HG03342 (cell line): ENCODE results near the gene PPP2R2B.
"Not testable (repeated sequence)": the region's sequence is repeated elsewhere in the genome, so short reads cannot be mapped to it uniquely, and the experiment has no call there.

Experiments
- ATAC-seq: cut with Tn5 transposase; IDR thresholded peaks from one replicate; pipeline ENCODE4 v1.9.1; 2021; ENCODE audit warnings: mild to moderate bottlenecking, moderate library complexity; ENCODE audit not compliant: unreplicated experiment

PPP2R2B gene

DNA sequence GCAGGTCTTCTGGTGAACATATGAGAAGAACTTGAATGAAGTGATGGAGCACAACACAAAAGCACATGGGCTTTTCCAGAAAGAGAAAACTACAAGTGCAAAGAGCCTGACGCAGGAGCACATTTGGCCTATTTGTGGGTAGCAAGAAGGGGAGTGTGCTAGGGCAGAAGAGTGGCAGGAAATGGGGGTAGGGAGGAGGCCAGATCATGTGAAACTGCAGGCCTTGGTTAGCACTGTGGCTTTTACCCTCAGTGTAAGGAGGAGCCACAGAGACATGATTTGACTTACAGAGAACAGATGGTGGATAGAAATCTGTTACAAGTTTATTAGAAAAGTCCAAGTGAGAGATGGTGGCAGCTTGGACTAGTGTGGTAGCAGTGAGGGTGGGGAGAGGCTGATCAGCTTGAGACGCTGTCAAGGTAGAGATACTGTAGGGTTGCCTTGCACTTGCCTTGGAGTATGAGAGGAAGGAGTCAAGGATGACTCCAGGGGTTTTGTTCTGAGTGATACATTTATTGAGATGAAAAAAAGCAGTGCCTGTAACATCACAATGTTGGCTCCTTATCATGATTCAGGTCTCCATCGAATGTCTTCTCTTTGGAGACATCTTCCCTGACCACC is 126.7 kb downstream of the PPP2R2B start:
- ATAC-seq, result peak; percentile 96

DNA sequence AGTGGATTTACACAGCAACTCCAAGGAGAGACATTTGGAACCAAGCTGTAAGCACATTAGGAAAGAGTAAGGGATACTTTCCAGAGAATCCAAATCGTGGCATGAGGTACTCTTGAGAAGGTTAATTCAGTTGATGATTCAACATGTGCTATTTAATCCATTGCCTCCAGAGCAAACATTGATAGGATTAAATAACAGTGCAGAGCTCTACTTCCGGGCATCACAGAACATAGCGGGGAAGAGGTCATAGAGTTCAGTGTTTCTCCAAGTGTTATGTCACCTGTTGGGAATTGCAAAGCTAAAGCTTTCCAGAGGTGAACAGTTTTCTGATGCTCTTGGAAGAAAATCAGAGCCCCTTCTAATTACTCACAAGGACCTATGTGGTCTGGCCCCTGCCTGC is 127.5 kb downstream of the PPP2R2B start:
- no peak for ATAC-seq

DNA sequence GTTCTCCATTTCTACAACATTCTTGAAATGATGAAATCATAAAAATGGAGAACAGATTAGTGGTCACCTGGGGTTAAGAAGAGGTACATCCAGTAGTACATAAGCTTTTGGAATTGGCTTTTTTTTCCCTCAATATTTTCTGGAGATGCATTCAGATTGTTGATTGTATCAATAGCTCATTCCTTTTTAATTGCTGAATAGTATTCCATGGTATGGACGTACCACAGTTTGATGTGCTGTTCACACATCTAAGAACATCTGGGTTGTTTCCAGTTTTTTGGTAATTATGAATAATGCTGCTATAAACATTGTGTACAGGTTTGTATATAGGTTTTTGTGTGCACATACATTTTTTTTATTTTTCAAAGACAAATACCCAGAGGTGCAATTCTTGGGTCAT is 130.0 kb downstream of the PPP2R2B start:
- ATAC-seq, result no peak

DNA sequence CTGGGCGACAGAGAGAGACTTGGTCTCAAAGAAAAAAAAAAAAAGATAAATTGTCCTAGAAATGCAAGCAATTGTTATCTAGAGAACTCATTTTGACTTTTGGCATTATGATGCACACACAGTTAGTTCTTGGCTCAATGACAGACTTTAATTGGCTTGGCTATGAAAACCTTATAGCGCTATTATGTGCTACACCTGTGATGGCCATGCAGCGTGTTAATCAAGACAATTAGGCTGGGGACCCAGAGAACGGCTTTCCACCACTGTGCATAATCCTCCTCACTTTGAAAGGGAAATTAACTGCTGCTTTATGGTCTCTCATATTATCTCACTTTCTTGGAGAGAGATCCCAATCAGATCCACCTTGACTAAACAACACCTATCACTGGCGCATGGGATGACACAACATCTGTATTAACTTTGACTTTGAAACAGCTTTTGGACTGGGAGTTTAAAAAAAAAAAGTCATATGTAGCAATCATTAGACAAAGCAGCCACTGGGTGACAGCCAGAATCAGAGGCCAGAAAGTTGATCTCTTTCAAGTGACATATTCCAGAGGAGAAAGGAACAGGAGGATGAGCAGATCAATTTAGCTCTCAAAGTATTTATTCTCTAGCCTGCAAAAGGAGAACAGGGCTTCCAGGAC is 132.5 kb downstream of the PPP2R2B start:
- no peak for ATAC-seq

DNA sequence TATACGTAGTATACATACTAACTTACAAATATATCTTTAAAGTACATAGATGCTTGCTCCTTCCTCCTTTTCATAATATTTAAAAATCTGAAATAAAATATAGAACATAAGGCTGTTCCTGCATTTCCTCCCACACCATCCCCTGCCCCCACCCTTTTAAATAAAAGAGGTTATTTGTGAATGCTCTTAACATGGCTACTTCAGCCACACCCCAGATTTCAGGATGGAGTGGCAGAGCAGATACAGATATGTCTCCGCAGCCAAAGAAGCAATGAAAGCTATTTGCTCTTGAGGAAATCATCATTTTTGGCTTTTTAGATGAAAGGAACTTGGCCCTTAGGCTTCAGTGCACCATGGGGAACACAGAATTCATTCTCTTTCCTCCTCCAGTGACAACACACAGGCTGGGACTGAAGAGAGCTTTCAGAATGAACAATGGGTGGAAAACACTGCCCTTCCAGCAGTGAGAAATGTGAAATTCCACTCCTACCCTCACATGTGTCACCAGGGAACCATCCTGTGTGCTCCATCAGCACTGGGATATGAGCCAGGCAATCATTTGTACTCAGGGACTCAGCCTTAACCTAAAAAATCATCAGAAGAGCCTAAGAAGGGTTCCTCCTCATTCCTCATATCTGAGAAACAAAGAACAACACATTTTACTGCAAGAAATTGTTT is 134.3 kb downstream of the PPP2R2B start:
- ATAC-seq, result no peak

DNA sequence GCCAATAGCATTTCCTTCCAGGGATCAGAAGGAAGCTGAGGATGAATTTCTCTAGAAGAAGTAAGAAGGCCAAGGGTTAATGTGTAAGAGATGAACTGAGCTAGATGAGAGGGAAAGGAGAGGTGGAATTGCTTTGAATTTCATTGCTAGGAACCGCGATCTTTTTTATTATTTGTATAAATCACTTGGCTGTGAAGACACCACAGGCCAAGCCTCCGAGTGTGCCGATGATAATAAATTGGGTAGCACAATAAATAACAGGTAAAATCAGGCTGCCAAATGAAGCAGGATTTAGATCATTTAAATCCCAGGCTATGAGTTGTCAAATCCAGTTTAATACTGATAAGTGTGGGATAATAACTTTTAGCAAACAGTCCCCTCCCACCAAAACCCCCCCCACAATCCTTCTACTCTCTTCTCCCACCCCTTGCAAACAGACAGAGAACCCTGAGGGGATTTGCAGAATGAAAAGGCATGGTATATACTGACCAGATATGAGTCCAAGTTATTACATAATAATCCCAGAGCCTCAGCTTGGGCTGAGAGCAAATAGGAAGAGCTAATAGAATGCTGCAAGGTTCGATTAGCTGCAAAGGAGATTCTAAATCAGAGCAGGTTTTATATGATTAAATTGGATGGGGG is 143.5 kb downstream of the PPP2R2B start:
- ATAC-seq, result no peak

DNA sequence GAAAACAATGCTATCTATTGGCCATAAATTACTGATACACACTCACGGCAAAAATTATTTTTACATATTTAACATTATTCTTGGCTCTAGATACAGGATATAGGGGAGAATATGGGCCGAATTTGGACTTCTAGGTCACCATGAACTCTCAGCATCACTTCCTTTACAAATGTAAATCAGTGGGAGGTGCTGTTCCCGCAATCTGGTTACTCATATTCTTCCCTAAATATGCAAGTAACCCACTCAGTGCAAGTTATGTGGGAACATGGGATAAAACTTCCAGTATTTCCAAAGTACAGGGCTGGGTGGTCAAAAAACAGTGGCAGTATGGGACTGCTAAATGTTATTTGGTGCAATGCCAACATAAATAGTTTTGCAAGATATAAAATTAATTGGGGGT is 145.6 kb downstream of the PPP2R2B start:
- ATAC-seq, result no peak

DNA sequence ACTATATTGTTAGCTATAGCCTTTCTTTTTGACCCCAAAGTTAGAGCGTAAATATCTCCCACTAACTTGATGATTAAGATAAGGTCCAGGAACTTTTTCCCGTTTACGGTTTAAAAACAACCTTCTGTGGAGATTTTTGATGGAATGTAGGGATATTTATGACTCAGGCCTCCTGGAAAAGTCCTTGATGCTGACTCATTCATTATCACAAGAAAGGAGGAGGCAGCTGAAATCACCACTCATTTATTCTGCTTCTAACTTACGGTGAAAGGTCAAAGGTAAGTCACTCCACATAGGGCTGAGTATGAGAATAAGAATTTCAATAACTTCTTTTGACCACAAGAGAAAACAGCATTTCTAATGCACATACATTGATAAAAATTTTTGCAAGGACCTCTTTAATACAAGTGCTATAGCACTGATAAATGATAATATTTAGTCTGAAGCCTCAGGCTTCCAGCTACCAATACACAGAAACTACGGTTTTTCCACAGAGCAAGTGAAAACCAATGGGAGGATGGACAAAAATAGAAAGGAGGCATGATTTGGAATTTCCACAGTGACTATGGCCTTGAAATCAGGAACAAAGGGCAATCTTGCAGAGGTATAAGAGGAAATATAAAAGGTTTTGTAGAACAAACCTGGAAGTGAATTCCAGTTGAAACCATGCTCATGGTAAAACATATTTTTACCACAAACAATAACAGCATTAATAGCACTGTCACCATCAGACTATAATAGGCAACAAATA is 146.5 kb downstream of the PPP2R2B start:
- ATAC-seq, result no peak

DNA sequence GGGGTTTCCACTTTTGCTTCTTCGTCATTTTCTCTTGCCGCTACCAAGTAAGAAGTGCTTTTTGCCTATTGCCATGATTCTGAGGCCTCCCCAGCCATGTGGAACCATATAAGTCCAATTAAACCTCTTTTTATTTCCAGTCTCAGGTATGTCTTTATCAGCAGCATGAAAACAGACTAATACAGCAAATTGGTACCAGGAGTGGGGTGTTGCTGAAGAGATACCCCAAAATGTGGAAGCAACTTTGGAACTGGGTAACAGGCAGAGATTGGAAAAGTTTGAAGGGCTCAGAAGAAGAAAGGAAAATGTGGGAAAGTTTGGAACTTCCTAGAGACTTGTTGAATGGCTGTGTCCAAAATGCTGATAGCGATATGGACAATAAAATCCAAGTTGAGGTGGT is 149.8 kb downstream of the PPP2R2B start:
- not testable (repeated sequence) for ATAC-seq

DNA sequence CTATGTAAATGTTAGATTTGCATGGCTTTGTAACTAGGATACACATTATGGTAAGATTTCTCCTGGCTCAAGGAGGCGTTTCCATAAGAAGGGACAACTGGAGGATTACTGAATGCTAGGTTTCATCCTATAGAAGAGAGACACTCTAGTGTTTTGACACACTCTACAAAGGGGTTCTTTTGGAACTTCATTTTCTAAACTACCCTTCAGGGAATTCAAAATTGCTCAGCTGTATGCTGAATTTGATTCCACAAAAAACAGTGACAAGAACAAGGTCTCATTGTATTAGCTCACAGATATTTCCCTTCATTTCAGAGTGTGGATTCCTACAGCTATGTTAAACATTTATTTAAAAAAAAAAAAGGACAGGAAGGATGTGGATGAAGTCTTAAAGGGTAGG is 151.7 kb downstream of the PPP2R2B start:
- no peak for ATAC-seq

DNA sequence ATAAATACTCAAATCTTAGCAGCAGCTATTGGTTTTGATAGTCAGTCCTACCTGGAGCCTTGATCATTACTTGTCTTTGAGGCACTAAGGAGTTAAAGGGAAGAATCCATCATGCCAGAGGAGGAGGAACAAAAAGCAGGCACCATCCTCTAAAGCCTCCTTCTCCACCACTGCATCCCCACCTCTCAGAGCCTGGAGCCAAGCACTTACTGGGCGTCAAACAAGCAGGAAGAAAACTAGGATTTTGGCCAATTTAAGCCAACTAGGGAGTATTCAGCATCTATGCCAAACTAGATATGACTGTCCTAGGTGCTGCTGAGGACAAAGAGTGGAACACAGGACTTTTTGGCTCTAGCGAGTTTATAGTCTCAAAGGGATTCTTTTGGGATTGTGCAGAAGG is 152.5 kb downstream of the PPP2R2B start:
- ATAC-seq, result no peak

DNA sequence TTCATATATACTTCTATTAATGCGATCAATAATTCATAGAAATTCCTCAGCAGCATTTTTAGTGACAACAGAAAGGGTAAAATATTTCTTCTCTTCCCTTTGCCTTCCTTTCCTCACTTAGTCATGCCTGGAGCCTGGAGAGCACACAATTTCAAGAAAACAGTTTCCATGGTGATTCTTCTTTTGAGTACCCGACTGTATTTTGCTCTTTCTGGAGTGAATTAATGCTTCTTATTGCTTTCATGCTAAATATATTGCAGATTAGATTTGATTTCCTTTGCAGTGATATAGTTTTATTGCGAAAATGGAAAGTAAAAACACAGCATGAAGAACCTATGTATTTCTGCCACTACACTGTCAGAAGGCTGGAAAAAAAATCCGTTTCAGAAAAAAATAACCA is 153.5 kb downstream of the PPP2R2B start:
- ATAC-seq, result no peak

DNA sequence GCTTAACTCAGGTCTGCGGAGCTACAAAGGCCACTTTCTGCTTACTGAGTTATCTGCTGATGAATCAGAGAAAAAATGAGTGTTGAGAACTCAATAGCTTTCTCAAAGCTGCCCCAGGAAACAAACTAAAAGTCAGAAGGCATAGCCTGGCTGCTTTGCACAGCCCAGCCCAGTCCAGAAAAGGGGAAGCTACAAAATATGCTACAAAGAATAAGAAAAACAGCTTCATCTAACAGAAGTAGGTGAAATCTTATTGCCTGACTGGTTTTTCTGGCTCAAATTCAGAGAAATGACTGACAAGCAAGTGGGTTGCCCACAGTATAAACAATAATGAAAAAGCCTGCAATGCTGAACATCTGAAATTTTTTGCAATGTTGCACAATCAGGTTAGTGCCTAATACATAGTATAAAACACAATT is 156.2 kb downstream of the PPP2R2B start:
- no peak for ATAC-seq

DNA sequence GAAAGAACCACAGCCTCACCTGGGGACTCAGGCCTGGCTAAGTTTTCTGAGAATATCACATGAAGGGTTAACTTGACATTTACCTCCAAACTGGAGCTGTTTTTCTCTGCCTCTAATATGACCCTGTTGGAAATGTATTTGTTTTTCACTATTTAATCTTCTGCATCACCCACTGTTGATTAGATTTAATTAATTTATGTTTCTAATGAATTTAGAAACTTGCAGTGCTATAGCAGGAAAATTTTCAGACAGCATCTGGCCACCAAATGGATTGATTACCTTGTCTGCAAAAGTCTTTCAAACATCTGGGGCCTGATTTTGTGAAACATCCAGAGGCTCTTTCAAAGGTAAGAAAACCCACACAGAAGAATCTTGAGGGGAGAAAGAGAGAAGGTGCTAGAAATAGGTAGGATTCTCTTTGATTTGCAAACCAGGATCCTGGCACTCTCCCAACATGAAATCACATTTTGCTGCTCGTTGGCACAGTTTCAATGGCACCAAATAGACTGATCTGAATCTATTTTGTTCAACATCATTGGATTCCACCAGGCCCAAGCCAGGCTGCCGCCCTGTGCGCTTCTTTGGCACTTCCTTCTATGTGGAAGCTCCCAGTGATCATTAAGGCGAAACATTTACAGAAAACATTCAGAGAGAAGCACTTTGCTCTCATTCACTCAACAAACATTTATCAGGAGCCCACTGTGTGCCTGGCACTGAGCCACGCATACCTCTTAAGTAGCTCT is 157.3 kb downstream of the PPP2R2B start:
- no peak for ATAC-seq

DNA sequence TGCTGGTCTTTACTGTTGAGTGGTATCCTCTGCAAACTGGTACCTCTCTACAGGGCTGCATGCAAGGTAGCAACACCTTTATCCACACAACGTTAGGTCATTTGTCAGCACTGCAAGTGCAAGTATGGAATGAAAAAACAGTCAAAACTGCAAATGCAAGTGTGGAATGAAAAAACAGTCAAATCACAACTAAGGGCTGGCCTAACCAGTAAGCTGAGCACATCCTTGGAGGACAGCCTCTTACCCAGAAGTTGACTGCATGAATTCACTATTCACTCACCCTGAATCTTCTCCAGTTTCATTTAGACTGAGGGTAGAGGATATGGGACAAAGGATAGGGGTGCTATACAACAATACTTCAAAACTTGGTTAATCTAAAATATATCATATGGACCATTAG is 158.4 kb downstream of the PPP2R2B start:
- ATAC-seq, result no peak

DNA sequence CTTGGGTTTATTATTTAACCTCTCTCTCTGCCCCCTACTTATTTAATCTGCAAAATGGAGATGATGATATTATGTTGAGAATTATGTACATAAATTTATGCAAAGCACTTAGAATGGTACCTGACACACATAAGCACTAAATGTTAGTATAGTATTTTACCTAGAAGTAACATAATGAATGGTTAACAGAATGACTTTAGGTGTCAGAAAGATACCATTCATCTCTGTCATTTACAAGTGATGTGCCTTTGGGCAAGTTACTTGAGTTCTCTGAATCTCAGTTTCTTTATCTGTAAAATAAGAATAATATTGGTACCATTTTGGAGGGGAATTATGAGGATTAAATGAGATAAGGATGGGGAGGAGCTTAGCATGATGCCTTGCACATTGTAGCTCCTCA is 159.4 kb downstream of the PPP2R2B start:
- ATAC-seq, result no peak

DNA sequence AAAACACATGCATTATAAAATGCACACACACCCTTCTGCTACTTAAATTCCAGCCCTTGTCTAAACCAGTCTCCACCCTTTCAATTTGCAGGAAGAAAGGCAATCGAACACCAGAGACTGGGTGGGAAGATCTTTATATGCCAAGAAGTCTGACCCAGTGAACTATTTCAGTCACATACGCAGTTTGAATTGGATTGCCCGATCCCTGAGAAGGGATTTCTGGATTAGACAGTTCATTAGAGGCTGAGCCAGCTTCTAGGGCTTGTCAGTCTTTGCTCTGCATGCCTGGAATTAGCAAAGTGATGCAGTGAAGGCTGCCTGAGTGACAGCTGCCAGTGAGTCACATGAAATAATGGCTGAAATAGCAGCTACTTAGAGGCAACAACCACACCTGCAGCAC is 159.9 kb downstream of the PPP2R2B start:
- ATAC-seq, result no peak

DNA sequence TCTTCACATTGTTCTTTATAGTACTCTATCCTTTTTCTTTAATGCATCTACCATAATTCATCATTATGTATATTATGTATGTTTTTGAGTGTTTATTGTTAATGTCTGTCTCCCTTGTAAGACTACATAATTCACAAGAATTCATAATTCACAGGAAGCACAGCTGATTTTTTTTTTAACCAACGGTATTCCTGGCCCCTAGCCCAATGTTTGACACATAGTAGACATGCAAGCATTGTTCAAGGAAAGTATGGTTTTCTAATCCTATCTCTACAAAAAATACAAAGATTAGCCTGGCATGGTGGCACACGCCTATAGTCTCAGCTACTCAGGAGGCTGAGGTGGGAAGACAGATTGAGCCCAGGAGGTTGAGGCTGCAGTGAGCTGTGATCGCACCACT is 160.6 kb downstream of the PPP2R2B start:
- no peak for ATAC-seq

DNA sequence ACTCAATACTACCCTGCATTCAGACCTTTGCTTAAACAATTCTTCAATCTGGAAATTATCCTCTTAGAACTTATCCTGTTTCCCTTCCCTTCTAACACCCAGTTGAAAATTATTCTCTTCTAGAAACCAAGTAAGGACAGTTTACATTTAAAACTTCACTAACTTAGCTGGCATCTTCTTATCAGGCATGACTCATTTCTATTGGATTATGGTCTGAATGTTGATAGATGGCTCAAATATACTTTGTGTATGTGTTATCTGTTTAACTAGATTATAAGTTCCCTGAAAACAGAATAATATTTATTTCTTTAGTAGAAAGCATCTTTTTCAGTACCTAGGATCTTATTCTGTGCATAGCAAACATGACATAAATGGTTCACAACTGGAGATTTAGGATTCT is 161.9 kb downstream of the PPP2R2B start:
- no peak for ATAC-seq

DNA sequence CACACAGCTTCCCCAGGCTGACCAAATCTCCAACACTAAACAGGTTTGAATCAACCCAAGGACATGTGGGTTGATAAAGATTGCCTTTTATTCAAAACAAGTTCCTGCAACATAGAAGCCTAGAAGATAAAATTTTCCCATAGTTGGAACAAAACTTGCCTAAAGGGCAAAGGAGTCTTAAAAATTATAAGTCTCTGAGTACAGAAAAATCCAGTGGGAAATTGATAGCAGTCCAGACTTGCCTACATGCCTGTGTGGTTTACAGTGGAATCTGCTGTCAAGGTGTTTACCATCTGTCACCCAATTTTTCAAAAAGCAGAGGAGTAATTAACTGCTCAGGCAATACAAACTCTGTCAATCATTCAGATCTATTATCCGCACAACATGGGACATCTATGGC is 168.2 kb downstream of the PPP2R2B start:
- ATAC-seq, result no peak

DNA sequence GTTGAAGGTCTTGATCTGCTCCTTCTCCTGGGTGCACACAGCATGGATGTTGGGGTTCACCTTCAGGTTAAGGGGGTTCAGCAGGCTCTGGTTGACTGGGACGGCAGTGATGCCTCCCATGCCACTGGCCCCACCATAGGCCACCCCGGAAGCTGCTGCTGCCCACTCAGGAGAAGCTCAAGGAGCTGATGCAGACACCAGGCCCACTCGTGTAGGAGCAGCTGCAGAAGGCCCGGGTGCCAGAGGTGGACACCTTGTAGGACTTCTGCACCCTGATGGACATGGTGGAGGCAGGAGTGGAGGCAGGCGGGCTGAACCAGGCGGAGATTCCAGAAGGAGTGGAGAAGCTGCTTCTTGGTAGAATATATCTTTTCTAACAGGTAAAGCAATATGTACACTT is 171.2 kb downstream of the PPP2R2B start:
- no peak for ATAC-seq
